ENCODE data around the gene SIL1.

GRCh38 chr5:138981586-138981985, 216.6 kb downstream of the SIL1 start:
- TF ChIP-seq CTCF (optimal IDR thresholded peaks at IDR 0.05 in 1 of 3, IDR thresholded peaks at IDR 0.05 in 1 of 3, conservative IDR thresholded peaks at IDR 0.05 in 1 of 3; ENCODE audit: extremely low read depth in 1 of 3, insufficient read depth in 2 of 3, low read length in 3 of 3) (no peak), EZH2 (IDR thresholded peaks at IDR 0.05; ENCODE audit: low read length) (no peak)
